GM18502 (cell line): Measurements from ENCODE around the gene CNP.
"Not testable (repeated sequence)": the region's sequence is repeated elsewhere in the genome, so short reads cannot be mapped to it uniquely, and the experiment has no call there.

Source experiments
- ATAC-seq: cut with Tn5 transposase; IDR thresholded peaks from one replicate; pipeline ENCODE4 v1.9.1; 2021; ENCODE audit warnings: mild to moderate bottlenecking; ENCODE audit not compliant: unreplicated experiment, poor library complexity

The CNP gene

GRCh38 chr17:41966463-41967140 is at the start of gene CNP:
CNP (plus strand) TSS chr17:41966795; CDS start chr17:41966885, 90 bp downstream.
- ATAC-seq = peak; percentile 60

- no peak for ATAC-seq
Observed at GRCh38 chr17:41917192-41917591, 49.4 kb upstream of the CNP start.

- peak; percentile 13 for ATAC-seq
Observed at GRCh38 chr17:41917679-41918313, 48.8 kb upstream of the CNP start.

GRCh38 chr17:41918314-41919164 is 48.1 kb upstream of the CNP start, which contains the start of gene ACLY:
ACLY (minus strand) TSS chr17:41918951; CDS start chr17:41913873, 5,078 bp downstream.
- ATAC-seq = peak; percentile 96

GRCh38 chr17:41919165-41919817 is 47.3 kb upstream of the CNP start:
- peak; percentile 12 for ATAC-seq

- no peak for ATAC-seq
Observed at GRCh38 chr17:41919840-41920579, 46.6 kb upstream of the CNP start.

- no peak for ATAC-seq
Observed at GRCh38 chr17:41920580-41920955, 46.0 kb upstream of the CNP start.

- ATAC-seq = no peak
Observed at GRCh38 chr17:41925991-41926590, 40.5 kb upstream of the CNP start.

- ATAC-seq = no peak
Observed at GRCh38 chr17:41928693-41929251, 37.8 kb upstream of the CNP start.

- ATAC-seq = peak; percentile 95
Observed at GRCh38 chr17:41930009-41930832, 36.4 kb upstream of the CNP start, which contains the start of gene ODAD4. ODAD4 (plus strand) TSS chr17:41930617; CDS start chr17:41930724, 107 bp downstream.

GRCh38 chr17:41930833-41931156 is 35.8 kb upstream of the CNP start:
- ATAC-seq = peak; percentile 35

- not testable (repeated sequence) for ATAC-seq
Observed at GRCh38 chr17:41931715-41932114, 34.9 kb upstream of the CNP start.

GRCh38 chr17:41932816-41933389 is 33.7 kb upstream of the CNP start:
- ATAC-seq = no peak

GRCh38 chr17:41935641-41936040 is 31.0 kb upstream of the CNP start:
- no peak for ATAC-seq

- ATAC-seq = no peak
Observed at GRCh38 chr17:41937970-41938954, 28.3 kb upstream of the CNP start.

- no peak for ATAC-seq
Observed at GRCh38 chr17:41939044-41939692, 27.4 kb upstream of the CNP start.
